OCI-LY7 (cell line): ENCODE measurements around the gene RTEL1. TPM values are rescaled to one million over a fixed set of nuclear protein-coding genes. Genes with fewer than 3 reads are reported as not detected.

Experiments used
- BruUV-seq: library from RNA; stranded (reverse); fragments of 400-500 nt; replicated peaks from 2 replicates; lab custom pipeline; 2021; lab: Mats Ljungman, UMichigan
- CTCF ChIA-PET: fragments of 300-600 bp; sonication (Branson Sonifier 250); formaldehyde crosslinking; loops from one replicate; lab custom pipeline; 2022; ENCODE audit warnings: antibody characterized with exemption; ENCODE audit not compliant: unreplicated experiment; lab: Charles Lee
- POLR2A ChIA-PET: fragments of 300-600 bp; sonication (Branson Sonifier 250); formaldehyde crosslinking; loops from one replicate; lab custom pipeline; 2022; ENCODE audit warnings: antibody characterized with exemption; lab: Charles Lee
- DNase-seq: peaks from one replicate; pipeline ENCODE4 v3.0.0-alpha.2; 2015; ENCODE audit warnings: low spot score
- H2AFZ ChIP-seq: fragments of 200-600 bp; sonication (generic), shearing (Covaris generic); 2 replicates; pipeline ENCODE4 v1.6.1; 2014; ENCODE audit warnings: mild to moderate bottlenecking, antibody characterized with exemption, low read length, moderate library complexity
- H3K27ac ChIP-seq: fragments of 200-600 bp; sonication (generic); 2 replicates; pipeline ENCODE4 v1.5.1; 2014; ENCODE audit warnings: mixed run types, low read depth, mild to moderate bottlenecking, moderate library complexity, low read length, inconsistent platforms; ENCODE audit not compliant: poor library complexity, severe bottlenecking
- H3K36me3 ChIP-seq: fragments of 200-600 bp; sonication (generic); 2 replicates; pipeline ENCODE4 v1.6.1; 2014; ENCODE audit warnings: mild to moderate bottlenecking, antibody characterized with exemption, low read length, moderate library complexity, mixed read lengths; ENCODE audit not compliant: insufficient read depth
- H3K4me1 ChIP-seq: fragments of 200-600 bp; sonication (generic); 2 replicates; pipeline ENCODE4 v1.5.1; 2014; ENCODE audit warnings: mild to moderate bottlenecking, low read length; ENCODE audit not compliant: insufficient read depth, poor library complexity, severe bottlenecking
- H3K4me2 ChIP-seq: fragments of 200-600 bp; sonication (generic); 2 replicates; pipeline ENCODE4 v1.6.1; 2014; ENCODE audit warnings: mild to moderate bottlenecking, low read length
- H3K4me3 ChIP-seq: fragments of 200-600 bp; sonication (generic); 2 replicates; pipeline ENCODE4 v1.5.1; 2014; ENCODE audit warnings: mild to moderate bottlenecking, low read depth, low read length; ENCODE audit not compliant: poor library complexity, severe bottlenecking
- H3K79me2 ChIP-seq: fragments of 200-600 bp; sonication (generic); 2 replicates; pipeline ENCODE4 v1.6.1; 2016; ENCODE audit warnings: low read depth, mild to moderate bottlenecking, low read length, moderate library complexity, mixed read lengths; ENCODE audit not compliant: insufficient read depth
- H3K9me2 ChIP-seq: fragments of 200-600 bp; sonication (generic); 2 replicates; pipeline ENCODE4 v1.6.1; 2016; ENCODE audit warnings: mild to moderate bottlenecking, low read length, mixed read lengths; ENCODE audit not compliant: insufficient read depth
- H3K9me3 ChIP-seq: fragments of 200-600 bp; sonication (generic); 2 replicates; pipeline ENCODE4 v1.6.1; 2014; ENCODE audit warnings: mild to moderate bottlenecking, mixed run types, low read length, mixed read lengths
- H4K20me1 ChIP-seq: fragments of 200-600 bp; sonication (generic); 2 replicates; pipeline ENCODE4 v1.6.1; 2014; ENCODE audit warnings: mild to moderate bottlenecking, antibody characterized with exemption, low read length, moderate library complexity, mixed read lengths; ENCODE audit not compliant: insufficient read depth
- CTCF ChIP-seq: fragments of 200-600 bp; sonication (generic); conservative IDR thresholded peaks from 2 replicates; pipeline ENCODE4 v1.5.1; 2014; ENCODE audit warnings: mild to moderate bottlenecking, antibody characterized with exemption, low read length, moderate library complexity, mixed read lengths
- EZH2phosphoT487 ChIP-seq: fragments of 200-600 bp; sonication (generic); IDR thresholded peaks from 2 replicates; pipeline ENCODE4 v1.6.1; 2018; ENCODE audit warnings: low read depth, borderline replicate concordance, mild to moderate bottlenecking, mixed run types, antibody characterized with exemption, low read length, moderate library complexity, mixed read lengths
- intact Hi-C: fragments of 100-400 bp; cut with micrococcal nuclease; formaldehyde crosslinking; loops from one replicate; pipeline ENCODE4 v1.10.0; 2022; ENCODE audit not compliant: unreplicated experiment
- total RNA-seq, 2 experiments: library from RNA; depleted of rRNA in 1 of 2; stranded (reverse); fragments of >200 nt in 1 of 2; shearing (Covaris generic) in 1 of 2; gene quantifications; 2 replicates each; pipeline ENCODE4 v1.2.3, GENCODE V29; 2014 to 2022

The RTEL1 gene
- total RNA-seq, 2 experiments from 2014 or later, result 22.5 to 47.2 TPM

- H3K9me3 ChIP-seq, result no peaks in the 10 kb centered on the region
- H3K4me1 ChIP-seq, result peaks cover 37% of the 10 kb centered on the region
- H3K9me2 ChIP-seq, result no peaks in the 10 kb centered on the region
- no peak for DNase-seq
- no peak overlapping the region for H3K4me2 ChIP-seq
- intact Hi-C loops, result no loop called here
- CTCF ChIA-PET, result interaction anchor here (0.6 kb wide), 1 partner anchor 1098 kb away, joined by 3 read pairs; no protein-coding TSS in a partner anchor
- H4K20me1 ChIP-seq, result no peaks in the 10 kb centered on the region
- H2AFZ ChIP-seq, result no peak overlapping the region
- H3K36me3 ChIP-seq, result peaks cover 39% of the 10 kb centered on the region
- no peak for TF ChIP-seq CTCF
- no peak for TF ChIP-seq EZH2phosphoT487
- POLR2A ChIA-PET, result no interaction called here
- no TSS peak for BruUV-seq
- H3K79me2 ChIP-seq, result no peaks in the 10 kb centered on the region
- no peak overlapping the region for H3K4me3 ChIP-seq
- H3K27ac ChIP-seq, result no peak overlapping the region
These were observed 84.4 kb downstream of the RTEL1 start for GRCh38 chr20:63742381-63743024.

DNA sequence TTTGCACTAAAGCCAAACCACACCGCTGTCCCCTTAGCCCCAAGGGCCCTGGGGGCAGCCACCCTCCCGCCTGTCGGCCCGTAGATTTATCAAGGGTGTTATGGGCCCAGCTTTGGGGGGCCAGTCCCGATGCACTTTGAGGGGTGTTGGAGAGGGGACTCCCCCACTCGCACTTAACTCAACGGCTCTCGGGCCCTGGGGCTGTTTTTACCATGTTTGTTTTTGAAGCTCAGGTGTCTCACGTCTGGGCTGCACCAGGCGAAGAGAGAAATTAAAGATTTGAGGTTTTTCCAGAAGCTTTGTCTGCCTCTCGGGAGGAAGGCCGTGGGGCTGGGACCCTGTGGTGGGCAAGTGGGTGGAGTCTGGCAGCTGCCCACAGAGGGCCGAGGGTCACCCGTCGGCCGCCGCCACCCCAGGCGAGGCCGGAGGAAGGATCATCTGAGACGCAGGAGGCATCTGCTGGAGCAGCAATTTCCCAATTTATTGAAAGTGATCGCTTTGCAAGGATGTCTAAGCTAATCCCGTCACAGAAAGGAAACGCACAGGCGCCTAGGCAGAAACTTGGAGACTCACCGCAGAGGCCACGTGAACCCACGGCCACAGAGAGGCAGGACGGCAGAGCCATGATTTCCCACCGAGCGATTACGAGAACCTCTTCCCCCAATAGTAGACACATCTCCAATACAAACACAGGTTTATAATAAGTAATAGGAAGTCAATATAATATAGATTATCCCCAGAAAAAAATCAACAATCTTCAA lies 85.3 kb downstream of the RTEL1 start:
- Histone ChIP-seq H2AFZ (no peak overlapping the region), H3K36me3 (peaks cover 35% of the 10 kb centered on the region), H3K9me3 (no peaks in the 10 kb centered on the region), H3K9me2 (no peaks in the 10 kb centered on the region), H3K4me1 (peaks cover 37% of the 10 kb centered on the region), H3K4me3 (no peak overlapping the region), H3K27ac (no peak overlapping the region), H3K4me2 (no peak overlapping the region), H4K20me1 (no peaks in the 10 kb centered on the region), H3K79me2 (no peaks in the 10 kb centered on the region)
- POLR2A ChIA-PET, result interaction anchor here (0.7 kb wide), 1 partner anchor 8 kb away, joined by 3 read pairs; no protein-coding TSS in a partner anchor
- no peak for DNase-seq
- CTCF ChIA-PET, result no interaction called here
- TF ChIP-seq CTCF (no peak), EZH2phosphoT487 (no peak)
- intact Hi-C loops, result no loop called here
- TSS peak; percentile 68 for BruUV-seq
